Glomerular endothelial cell (primary cell): ENCODE measurements around the gene PHLDB3. TPM values are rescaled to one million over a fixed set of nuclear protein-coding genes. Genes with fewer than 3 reads are reported as not detected.
"Not testable (repeated sequence)": the region's sequence is repeated elsewhere in the genome, so short reads cannot be mapped to it uniquely, and the experiment has no call there.

Experiments used
- DNase-seq: peaks from one replicate; pipeline ENCODE4 v3.0.0-alpha.2; 2011; ENCODE audit warnings: low read depth, low spot score; ENCODE audit errors: extremely low read depth
- total RNA-seq: library from RNA; depleted of rRNA; stranded (reverse); fragments of >200 nt; gene quantifications from 2 replicates; pipeline ENCODE4 v1.2.3, GENCODE V29; 2015

The PHLDB3 gene
- 8.2 and 9.6 TPM in 2 replicates for total RNA-seq

DNA sequence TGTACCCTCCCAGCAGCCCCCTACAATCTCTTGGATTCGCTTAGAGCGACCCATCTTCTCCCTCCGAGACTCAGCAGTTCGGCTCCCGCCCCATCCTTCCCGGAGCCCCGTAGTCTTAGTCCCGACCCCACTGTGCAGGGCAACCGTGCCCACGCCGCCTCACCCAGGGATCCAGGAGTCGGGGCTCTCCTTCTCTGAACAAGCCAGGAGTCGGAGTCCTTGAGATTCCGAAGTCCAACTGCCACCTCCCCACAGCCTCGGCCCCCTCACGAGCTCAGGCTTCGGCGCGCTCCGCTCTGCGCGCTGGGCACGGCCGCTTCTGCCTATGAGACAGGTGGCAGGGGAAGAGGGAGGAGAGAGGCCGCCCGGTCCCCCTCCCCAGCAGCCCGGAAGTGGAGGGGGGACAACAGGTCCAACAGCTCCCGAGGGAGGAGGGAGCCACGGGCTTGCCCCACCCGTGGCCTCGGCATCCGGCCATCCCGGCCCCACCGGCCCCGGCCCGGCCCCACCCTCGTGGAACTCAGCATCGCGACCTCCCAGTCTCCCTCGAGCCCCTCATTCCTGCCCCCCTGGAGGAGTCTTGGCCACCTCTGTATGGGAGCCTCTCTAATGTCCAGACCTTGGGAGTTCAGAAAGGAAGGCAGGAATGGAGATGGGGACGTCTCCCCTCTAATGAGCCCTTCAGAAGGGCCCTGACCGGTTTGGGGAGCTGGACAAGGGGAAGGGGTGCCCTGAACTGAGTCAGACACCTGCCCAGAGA is at the start of gene PHLDB3:
TSS of gene PHLDB3 (minus strand) at position 321 of the 760 bp plus-strand sequence. CDS start 628 bp downstream, outside the sequence.
- no peak for DNase-seq

DNA sequence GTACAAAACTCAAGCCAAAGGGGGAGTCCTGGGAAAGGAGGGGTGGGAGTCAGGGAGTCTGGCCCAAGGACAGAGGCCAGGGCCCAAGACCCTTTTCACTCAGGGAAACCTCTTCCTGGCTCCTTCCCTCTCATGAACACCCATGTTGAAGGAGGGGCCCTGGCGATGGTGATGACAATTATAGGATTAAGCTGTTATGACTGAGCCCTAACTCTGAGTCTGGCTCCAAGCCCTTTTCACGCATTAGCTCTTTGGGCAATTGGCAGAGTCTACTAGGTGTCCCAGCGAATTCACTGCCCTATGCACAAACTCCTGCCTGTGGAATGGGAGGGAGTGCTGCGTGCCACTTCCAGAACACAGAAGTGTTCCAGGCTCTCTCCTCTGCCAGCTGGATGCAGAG is 49.1 kb upstream of the PHLDB3 start:
- DNase-seq: no peak

DNA sequence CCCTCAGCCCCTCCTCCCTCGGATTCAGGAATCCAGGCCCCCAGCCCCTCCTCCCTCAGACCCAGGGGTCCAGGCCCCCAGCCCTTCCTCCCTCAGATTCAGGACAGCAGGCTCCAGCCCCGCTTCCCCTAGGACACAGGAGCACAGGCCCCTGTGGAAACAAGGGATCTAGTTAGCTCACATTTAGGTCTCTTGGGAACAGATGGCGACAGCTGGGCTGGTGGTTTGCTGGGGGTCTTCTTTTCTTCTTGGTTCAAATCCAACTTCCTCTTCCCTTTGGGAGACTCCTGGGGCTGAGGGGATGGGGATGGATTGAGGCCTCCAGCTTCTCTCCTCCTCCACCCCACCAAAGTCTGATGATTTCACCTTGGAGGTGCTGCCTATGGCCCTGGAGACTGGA is 48.1 kb upstream of the PHLDB3 start:
- DNase-seq: no peak

DNA sequence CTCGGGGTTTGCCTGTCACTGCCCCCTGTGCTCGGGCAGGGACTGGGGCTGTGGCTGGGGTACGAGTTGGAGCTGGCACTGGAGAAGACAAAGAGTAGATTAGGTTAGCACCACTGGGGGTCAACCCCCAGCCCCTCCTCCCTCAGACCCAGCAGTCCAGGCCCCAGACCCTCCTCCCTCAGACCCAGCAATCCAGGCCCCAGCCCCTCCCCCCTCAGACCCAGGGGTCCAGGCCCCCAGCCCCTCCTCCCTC is 47.6 kb upstream of the PHLDB3 start:
- DNase-seq: no peak

DNA sequence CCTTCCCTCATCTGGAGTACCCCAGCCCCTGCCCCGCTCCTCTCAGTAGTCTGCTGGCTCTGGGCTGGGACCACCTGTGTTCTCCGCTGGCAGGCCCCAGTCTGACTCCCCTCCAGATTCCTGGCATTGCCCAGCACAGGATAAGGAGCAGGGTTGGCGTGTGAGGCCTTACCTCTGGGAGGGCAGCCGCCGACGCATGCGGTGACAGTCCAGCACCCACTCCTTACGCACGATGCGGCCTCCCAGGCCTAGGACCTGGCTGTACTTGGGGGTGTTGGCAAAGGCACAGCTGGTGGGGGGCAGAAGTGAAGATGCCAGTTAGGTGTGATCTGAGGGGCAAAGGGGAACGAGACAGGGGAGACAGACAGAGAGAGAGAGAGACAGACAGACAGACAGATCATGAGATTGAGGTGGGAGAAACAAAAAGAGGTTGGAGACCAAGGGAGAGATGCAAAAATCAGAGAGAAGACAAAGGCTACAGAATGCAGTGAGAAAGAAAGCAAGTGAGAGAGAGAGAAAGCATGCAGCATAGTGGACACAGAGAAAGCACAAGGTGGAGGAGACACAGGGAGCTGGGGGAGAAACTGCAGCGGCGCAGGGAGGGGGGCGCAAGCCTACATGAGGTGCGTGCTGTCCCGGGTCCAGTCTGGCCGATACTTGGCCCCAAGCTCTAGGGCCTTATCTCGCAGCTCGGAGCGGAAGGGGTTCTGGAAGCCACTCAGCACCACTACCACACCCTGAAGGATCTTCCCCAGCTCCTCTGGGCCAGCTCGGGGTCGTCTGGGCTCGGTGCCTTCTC is 47.1 kb upstream of the PHLDB3 start:
- no peak for DNase-seq

DNA sequence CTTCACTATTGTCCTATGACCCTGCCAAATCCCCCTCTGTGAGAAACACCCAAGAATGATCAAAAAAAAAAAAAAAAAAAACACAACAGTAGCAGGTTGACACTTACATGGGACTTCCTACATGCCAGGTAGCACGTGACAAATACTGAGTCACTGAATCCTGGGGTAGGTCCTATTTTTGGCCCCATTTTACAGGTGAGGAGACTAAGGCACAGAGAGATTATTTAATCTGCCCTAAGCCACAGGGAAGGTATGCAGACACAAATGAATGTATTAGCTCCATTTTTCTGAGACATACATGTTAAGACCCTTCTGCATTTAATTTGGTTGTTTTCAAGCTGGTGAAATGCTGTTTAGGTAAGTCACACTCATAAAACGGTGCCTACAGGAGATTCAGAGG is 44.2 kb upstream of the PHLDB3 start:
- DNase-seq: no peak

DNA sequence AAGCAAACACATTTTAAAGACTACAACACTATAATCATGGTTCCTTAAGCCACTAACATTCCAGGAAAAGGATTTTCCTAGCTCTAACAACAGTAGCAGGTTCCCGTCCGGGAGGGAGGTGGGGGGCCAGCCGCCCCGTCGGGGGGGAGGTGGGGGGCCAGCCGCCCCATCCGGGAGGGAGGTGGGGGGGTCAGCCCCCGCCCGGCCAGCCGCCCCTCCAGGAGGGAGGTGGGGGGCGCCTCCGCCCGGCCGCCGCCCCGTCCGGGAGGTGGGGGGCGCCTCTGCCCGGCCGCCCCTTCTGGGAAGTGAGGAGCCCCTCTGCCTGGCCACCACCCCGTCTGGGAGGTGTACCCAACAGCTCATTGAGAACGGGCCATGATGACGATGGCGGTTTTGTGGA is 43.4 kb upstream of the PHLDB3 start:
- not testable (repeated sequence) for DNase-seq

DNA sequence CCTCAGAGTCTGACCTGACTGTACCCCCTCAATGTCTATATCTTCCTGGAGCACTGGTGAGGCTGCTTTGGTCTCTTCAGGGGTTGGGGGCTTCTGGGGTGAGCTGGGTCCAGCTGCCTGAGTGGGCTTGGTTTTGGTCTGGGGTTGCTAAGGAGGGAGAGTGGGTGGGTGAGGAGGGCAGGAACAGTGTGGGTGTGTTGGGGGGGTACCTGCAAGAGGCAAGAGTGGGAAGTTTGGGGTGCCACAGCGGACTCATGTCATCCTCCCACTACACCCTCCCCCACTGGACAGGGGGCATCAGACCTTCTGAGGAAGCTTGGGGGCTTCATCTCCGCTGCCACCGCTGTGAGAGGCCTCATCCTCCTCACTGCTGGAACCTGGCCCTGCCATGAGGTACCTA is 42.0 kb upstream of the PHLDB3 start:
- no peak for DNase-seq

DNA sequence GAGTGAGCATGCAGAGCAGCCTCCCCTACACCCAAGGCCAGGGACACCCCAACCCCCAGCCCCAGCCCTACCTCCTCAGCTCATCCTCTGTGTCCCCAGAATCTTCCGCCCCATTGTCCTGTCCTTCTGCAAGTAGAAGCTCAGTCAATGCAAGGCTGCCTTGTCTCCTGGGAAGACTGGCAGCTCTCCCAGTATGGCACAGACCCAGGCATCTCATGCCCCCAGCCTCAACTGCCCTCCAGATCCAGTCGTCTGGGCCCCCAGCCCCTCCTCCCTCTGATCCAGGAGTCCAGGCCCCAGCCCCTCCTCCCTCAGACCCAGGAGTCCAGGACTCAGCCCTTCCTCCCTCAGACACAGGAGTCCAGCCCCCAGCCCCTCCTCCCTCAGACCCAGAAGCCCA is 41.4 kb upstream of the PHLDB3 start:
- no peak for DNase-seq

DNA sequence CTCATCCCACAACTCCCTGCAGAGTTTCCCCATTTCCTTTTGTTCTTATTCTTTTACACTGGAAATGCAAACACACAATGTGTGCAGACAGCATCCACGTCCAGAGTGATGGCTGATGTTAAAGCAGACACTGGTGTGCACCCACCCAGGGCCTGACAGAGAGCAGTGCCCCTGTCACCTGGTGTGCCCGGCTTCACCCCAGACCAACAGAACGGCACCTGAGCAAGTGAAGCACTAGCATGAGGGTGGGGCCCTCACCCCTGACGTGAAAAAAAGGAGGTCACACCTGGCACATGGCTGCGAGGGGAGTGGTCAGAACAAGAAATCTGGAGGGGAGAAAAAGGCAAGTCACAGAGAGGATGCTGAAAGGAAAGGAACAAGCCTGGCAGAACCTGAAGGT is 40.7 kb upstream of the PHLDB3 start:
- DNase-seq: no peak

DNA sequence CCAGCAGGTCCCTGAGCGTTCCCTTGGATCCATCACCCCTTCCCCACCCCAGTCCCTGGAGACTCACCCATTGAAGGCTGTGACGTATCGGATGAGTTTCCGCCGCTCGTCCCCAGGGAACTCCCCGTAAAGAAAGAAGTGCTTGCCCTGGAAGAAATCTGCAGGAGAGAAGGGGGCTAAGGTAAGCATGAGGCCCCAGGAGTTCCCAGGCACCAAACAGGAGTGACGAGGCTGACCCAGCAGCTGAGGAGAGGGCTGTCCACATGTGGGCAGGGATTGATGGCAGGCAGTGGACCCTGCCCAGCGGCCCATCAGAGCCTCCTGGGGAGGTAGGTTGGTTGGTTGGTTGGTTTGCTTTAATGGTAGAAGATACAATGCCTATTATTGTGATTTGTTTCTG is 39.5 kb upstream of the PHLDB3 start:
- no peak for DNase-seq

DNA sequence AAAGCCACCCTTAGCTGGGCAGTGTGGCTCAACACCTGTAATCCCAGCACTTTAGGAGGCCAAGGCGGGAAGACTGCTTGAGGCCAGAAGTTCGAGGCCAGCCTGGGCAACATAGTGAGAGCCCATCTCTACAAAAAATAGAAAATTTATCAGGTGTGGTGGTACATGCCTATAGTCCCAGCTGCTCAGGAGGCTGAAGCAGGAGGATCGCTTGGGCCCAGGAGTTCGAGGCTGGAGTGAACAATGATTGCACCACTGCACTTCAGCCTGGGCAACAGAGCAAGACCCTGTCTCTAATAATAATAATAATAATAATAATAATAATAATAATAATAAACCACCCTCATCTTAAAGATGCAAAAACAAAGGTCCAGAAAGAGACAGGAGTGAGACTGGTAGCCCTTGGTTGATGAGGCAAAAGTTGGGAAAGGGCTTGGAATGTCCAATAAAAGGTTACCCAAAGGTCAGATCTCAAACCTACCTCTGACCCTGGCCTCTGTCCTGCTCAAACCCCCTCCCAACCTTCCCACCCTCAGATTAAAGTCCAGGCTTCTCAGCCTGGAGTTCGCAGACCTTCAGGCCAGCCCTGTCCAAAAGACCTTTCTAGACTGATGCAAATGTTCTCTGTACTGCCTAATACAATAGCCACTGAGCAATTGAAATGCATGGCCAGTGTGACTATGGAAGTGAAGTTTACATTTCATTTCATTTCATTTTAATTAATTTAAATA is 37.5 kb upstream of the PHLDB3 start:
- DNase-seq: no peak

DNA sequence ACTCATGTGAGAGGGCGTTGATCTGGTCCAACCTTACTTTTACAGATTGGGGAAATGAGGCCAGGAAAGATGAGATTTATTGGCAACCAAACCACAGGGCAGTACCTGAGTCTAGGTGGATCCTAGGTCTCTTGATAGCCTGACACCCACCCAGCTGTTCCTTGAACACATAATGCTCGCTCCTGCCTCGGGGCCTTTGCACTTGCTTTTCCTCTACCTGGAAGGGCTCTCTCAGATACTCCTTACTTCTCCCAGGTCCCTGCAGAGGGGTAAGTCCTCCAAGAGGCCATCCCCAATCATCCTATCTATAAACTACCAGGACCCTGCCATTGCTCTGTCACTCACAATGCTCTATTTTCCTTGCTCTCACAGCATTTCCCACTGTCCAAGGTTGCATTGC is 35.8 kb upstream of the PHLDB3 start:
- no peak for DNase-seq

DNA sequence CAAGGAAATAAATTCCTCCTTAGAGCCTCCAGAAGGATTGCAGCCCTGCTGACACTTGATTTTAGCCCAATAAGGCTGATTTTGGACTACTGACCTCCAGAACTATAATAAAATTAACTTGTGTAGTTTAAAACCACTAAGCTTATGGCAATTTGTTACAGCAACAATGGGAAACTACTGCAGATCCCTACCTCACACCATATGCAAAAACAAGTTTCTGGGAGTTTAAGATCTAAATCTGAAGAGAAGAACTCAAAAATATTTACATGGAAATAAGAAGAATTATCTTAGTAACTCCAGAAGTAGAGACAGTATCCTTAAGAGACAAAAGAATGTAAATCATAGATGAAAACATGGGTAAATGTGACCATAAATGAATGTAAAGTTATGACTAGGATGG is 34.4 kb upstream of the PHLDB3 start:
- no peak for DNase-seq

DNA sequence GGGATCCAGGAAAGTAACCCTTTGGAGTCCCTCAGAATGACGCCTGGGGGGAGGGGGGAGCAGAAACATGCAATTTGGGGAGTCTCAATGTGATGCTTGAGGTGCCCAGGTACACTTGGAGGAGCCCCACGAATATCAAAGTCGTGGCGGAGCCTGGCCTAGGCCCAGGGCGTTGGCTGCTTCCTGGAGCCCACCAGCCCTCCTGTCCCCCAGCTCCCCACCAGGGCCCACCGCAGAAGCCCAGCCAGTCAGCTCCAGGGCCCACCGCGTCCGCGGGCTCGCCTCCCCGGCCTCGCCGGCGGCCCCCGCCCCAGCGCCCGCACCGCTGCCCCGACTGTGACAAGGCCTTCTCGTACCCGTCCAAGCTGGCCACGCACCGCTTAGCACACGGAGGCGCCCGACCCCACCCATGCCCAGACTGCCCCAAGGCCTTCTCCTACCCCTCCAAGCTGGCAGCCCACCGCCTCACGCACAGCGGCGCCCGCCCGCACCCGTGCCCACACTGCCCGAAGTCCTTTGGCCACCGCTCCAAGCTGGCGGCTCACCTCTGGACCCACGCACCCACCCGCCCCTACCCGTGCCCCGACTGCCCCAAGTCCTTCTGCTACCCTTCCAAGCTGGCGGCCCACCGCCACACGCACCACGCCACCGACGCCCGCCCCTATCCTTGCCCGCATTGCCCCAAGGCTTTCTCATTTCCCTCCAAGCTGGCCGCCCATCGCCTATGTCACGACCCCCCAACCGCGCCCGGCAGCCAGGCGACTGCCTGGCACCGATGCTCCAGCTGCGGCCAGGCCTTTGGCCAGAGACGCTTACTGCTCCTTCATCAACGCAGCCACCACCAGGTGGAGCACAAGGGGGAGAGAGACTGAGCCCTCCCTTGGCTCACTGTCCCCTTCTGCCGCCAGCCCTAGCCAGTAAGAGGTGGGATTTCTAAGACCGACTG is 30.5 kb upstream of the PHLDB3 start:
- DNase-seq: no peak

DNA sequence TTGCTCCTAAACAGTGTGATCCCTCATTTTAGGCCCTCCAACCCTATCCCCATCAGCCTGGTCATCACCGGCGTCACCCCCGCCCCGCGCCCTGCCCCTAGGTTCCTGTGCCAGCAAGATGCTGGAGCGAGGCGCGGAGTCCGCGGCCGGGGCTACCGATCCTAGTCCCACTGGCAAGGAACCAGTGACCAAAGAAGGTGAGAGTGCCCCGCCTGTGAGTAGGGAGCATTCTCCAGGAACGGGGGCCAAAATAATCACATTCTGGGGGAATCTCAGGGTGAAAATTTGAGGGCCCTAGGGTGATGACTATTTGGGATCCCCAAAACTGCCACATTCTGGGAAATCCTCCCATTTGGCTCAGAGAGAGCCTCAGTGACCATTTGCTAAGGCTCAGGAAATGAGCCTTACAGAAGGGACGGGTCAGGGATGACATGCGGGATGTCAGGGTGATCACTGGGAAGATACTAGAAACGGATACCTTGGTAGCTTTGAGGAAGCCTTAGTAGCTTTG is 29.8 kb upstream of the PHLDB3 start:
- DNase-seq: no peak

DNA sequence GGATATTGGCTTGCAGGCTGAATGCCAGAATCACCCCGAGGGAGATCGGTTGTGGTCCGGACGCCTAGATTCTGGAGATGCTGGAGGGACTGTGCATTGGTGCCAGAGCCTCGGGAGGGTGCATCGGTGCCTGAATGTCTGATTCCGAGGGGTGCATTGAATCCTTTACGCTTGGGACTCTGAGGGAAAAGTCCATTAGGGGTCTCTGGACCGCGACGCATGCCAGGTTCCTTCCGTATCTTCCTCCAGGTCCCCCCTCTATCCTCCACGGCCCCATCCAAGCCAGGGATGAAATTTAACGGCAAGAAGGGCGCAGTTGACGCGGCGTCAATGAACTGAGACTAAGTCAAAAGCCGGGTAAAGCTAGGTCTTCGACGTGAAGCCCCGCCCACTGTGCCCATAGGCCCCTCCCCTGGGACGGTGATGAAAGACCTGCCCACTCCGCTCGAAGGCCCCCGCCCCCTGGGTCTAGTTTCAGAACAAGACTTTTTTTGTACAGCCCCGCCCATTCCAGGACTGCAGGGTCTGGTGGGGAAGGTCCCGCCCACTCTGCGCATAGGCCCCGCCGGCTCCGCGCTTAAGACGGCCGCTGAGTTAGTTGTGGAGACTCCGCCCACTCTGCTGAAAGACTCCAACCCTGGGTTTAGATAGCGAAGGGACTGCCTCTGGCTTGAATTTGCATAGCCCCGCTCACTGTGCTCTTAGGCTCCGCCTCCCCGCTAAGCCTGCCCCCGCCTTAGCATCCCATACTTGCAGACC is 29.2 kb upstream of the PHLDB3 start:
- DNase-seq: peak; percentile 94

DNA sequence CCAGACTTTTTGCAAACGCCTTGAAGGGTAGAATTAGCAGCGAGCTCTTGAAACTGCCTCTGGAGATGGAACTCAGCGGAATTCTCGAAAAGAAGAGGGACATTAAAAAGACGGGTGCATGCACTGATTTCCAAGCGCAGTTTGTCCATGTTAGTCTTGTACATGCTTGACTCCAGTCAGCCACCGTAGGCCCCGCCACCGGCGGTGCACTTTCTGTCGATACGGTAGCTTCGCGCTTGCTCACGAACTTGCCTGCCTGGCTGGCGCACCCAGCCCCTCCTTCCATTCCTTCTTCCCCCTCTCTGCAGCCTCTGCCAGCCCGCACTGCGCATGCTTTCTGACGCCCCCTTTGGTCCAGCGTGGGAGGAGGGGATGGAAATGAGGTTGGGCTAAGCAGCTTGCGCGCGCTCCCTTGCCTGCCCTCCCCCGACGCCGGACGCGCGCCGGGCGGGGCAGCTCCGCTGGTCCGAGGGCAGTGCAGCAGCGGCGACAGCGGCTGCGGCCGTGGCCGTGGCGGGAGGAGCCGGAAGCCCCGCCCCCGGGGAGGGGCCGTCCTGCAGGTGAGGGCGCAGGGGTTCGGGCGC is 28.5 kb upstream of the PHLDB3 start, which contains the start of gene ZNF575:
TSS of gene ZNF575 (plus strand) at position 227 of the 584 bp plus-strand sequence. CDS start 1,235 bp downstream, outside the sequence.
- no peak for DNase-seq

DNA sequence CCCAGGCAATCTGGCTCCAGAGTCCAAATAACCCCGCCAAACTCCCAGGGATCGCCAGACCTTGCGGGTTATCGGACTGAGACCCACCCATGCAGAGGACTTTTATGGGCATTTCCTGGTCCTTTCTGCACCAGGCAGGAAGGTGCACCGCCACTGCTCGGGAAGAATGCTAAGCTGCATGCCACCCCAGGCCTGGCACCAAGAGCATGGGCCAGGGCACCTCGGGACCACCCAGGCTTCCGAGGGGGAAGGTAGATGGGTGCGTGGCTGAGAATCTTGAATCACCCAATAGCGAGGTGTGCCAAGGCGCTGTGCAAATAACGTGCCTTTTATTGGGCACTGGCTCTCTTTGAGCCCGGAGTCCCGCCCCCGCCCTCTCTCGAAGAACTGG is 28.0 kb upstream of the PHLDB3 start:
- DNase-seq: no peak
